K562 (cell line): Measurements from ENCODE around the gene TNFRSF18. TPM values are rescaled to one million over a fixed set of nuclear protein-coding genes. Genes with fewer than 3 reads are reported as not detected.

Source experiments
- CBX3 ChIP-seq, 2 experiments: IDR thresholded peaks; 1 replicate in 1 of 2; 2 replicates in 1 of 2; pipeline ENCODE4 v1.6.1; 2012; ENCODE audit warnings: inconsistent platforms in 2 of 2, low read length in 2 of 2, borderline replicate concordance in 1 of 2, control low read depth in 1 of 2
- FOXP4 ChIP-seq: sonication (generic); formaldehyde crosslinking; IDR thresholded peaks from 2 replicates; pipeline ENCODE4 v1.8.0; 2022; ENCODE audit warnings: mild to moderate bottlenecking, missing genetic modification reagents, borderline replicate concordance
- MCM2 ChIP-seq: fragments of 450-650 bp; IDR thresholded peaks from 2 replicates; pipeline ENCODE4 v1.6.1; 2017; ENCODE audit warnings: low read depth, mild to moderate bottlenecking
- POLR3G ChIP-seq: IDR thresholded peaks from 2 replicates; pipeline ENCODE4 v1.6.1; 2011; ENCODE audit not compliant: insufficient read length, insufficient replicate concordance; ENCODE audit errors: extremely low read depth
- RERE ChIP-seq: sonication (generic); formaldehyde crosslinking; IDR thresholded peaks from 2 replicates; pipeline ENCODE4 v1.8.0; 2023; ENCODE audit warnings: missing genetic modification reagents, mild to moderate bottlenecking, borderline replicate concordance
- TOE1 ChIP-seq, 2 experiments: fragments of 450-650 bp in 1 of 2; sonication (generic) in 1 of 2; formaldehyde crosslinking in 1 of 2; IDR thresholded peaks; 2 replicates each; pipeline versions ENCODE4 v1.7.1 to v1.8.0; 2016 to 2022; ENCODE audit warnings: borderline replicate concordance in 2 of 2, mild to moderate bottlenecking in 2 of 2, antibody characterized with exemption in 1 of 2, inconsistent platforms in 1 of 2, low read depth in 1 of 2, missing genetic modification reagents in 1 of 2, moderate library complexity in 1 of 2
- ZBTB43 ChIP-seq: sonication (generic); formaldehyde crosslinking; IDR thresholded peaks from 2 replicates; pipeline ENCODE4 v1.8.0; 2023; ENCODE audit warnings: mild to moderate bottlenecking, missing genetic modification reagents
- polyA plus RNA-seq, 8 experiments: library from polyadenylated mRNA; depleted of rRNA in 4 of 8; stranded (reverse) in 5 of 8; unstranded in 3 of 8; fragments of >200 nt; fragmentation: Nextera tagmentation in 2 of 8; fragmentation: Illumina TruSeq in 1 of 8; extraction: Ambion mirVana in 2 of 8; extraction: Trizol in 1 of 8; gene quantifications; 2 replicates each; pipeline versions ENCODE4 v1.2.1 to v1.2.3, GENCODE V29; 2011 to 2014; ENCODE audit warnings: inconsistent platforms in 1 of 8, missing spikeins in 1 of 8
- total RNA-seq, 7 experiments: library from RNA; depleted of rRNA in 6 of 7; stranded (reverse); fragments of >200 nt in 6 of 7; fragmentation: Illumina TruSeq in 2 of 7; extraction: Trizol in 2 of 7; gene quantifications; 2 replicates each; pipeline versions ENCODE4 v1.2.1 to v1.2.3, GENCODE V29; 2011 to 2021; ENCODE audit warnings: low replicate concordance in 1 of 7

Gene TNFRSF18
- total and polyA plus RNA-seq, 9 of the 15 experiments (the other 6 are each of a cell fraction or from before 2014, with no cell fraction given): 0.24 to 0.27 TPM; not detected in 7

GRCh38 chr1:1228596-1229321 is 22.4 kb upstream of the TNFRSF18 start (continued):
- TF ChIP-seq ZBTB43 (CRISPR knock-in tag): no peak
- no peak for TF ChIP-seq TOE1 (IDR thresholded peaks at IDR 0.05; ENCODE audit: borderline replicate concordance)
- no peak for TF ChIP-seq TOE1 (CRISPR knock-in tag; IDR thresholded peaks at IDR 0.05; ENCODE audit: borderline replicate concordance, low read depth)
- no peak for TF ChIP-seq POLR3G
- no peak for TF ChIP-seq MCM2
- no peak for TF ChIP-seq FOXP4 (CRISPR knock-in tag)
- peak in 1 of 2 experiments; percentile 24; a peak in 1 of 3 replicates for TF ChIP-seq CBX3 (IDR thresholded peaks at IDR 0.05; ENCODE audit: borderline replicate concordance in 1 of 2, low read length in 2 of 2)
- TF ChIP-seq RERE: 0 out of 2 replicates have a peak, but pooled peaks have one; percentile 31
